ENCODE measurements around the gene MED15. TPM values are rescaled to one million over a fixed set of nuclear protein-coding genes. Genes with fewer than 3 reads are reported as not detected.

The MED15 gene
- total and polyA plus RNA-seq, 10 of the 15 experiments (the other 5 are each of a cell fraction or from before 2014, with no cell fraction given), result 1.4 to 75.2 (median 26.9) TPM

DNA sequence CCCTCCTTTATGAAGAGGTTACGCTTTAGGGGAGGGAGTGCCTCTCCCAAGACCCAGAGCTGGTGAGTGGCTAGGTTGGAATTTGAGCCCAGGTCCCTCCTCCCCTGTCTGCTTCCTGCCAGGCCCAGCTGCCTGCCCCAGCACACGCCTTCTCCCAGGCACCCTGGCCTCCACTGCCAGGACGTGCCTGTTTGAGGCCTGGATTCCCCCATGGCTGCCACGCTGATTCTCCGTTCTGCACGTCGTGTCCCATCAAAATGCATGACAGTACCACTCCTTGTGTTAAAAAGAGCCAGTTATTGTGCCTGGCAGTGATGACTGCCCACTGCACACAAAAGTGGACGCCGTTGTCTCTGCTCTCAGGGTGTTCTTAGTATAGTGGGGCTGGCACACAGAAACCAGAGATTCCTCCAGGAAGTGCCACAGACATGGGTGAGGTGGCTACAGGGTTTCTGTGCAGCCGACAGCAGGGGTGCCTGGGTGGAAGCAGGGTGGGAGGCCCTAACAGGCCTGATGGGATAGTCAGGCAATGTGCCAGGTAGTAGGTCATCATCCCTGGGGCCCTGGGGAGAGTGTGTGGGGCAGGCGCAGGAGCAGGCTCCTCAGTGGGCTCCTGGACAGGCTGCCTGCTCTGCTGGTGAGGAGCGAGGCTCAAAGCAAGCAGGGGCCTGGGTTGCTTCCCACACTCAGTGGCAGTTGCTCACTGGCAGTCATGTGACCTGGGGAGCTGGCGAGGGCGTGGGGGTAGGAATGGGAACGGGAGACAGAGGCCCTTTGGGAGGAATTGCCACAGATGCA, 24.2 kb downstream of the MED15 start:
- WGBS (ENCODE audit: insufficient coverage, insufficient replicate concordance, low lambda C conversion rate, missing lambda C conversion rate), result 92% methylated on average over 14 of the region's 15 CpGs
- Histone ChIP-seq H3K4me1 (ENCODE audit: control insufficient read depth, insufficient read depth, low read length) (no peaks in the 10 kb centered on the region; the same call in 1 of the 2 replicates), H3K27me3 (replicated peaks in 1 of 2; ENCODE audit: control insufficient read depth in 2 of 2, insufficient read depth in 2 of 2, low read length in 1 of 2) (no peaks in the 10 kb centered on the region), H2AFZ (ENCODE audit: control insufficient read depth, low read depth, low read length) (no peak overlapping the region), H4K20me1 (ENCODE audit: control insufficient read depth, insufficient read depth) (peaks cover 7% of the 10 kb centered on the region), H3K4me3 (no peak overlapping the region), H3K4me2 (ENCODE audit: control insufficient read depth, insufficient read depth) (no peak overlapping the region), H3K9ac (ENCODE audit: control insufficient read depth, insufficient read depth, low read length) (no peak overlapping the region), H3K79me2 (ENCODE audit: control insufficient read depth, insufficient read depth, low read length) (peaks cover 56% of the 10 kb centered on the region), H3K36me3 (ENCODE audit: control insufficient read depth in 2 of 2, insufficient read depth in 2 of 2, low read length in 1 of 2) (peaks cover 23 to 33% of the 10 kb centered on the region in 2 experiments), H3K9me3 (replicated peaks; ENCODE audit: control insufficient read depth, insufficient read depth, low read length) (no peaks in the 10 kb centered on the region), H3K27ac (ENCODE audit: control insufficient read depth, insufficient read depth) (no peak overlapping the region)
- no TSS peak for BruUV-seq (replicated peaks)
- ATAC-seq, result no peak
- ChIA-PET POLR2A (no interaction called here), CTCF (no interaction called here), RAD21 (ENCODE audit: unreplicated experiment) (interaction anchor here (1.3 kb wide), 1 partner anchor 8 kb away, joined by 3 read pairs; no protein-coding TSS in a partner anchor), SMC1A (ENCODE audit: uncharacterized antibody, unreplicated experiment) (interaction anchor here (1.1 kb wide), 2 partner anchors 8 to 12 kb away, joined by 3 read pairs; no protein-coding TSS in a partner anchor)
- in situ Hi-C loops (cut with MboI), result no loop called here
- DNase-seq (ENCODE audit: low read depth, low spot score), result no peak
- no peak for FAIRE-seq
- intact Hi-C loops (cut with micrococcal nuclease; ENCODE audit: unreplicated experiment), result no loop called here
- TF ChIP-seq STAT3 (IDR thresholded peaks at IDR 0.05; ENCODE audit: low read depth, low read length) (no peak), IKZF1 (conservative IDR thresholded peaks at IDR 0.05) (no peak), TBL1XR1 (IDR thresholded peaks at IDR 0.05; ENCODE audit: low read depth, low read length) (no peak), NFIC (IDR thresholded peaks at IDR 0.05; ENCODE audit: low read depth, low read length) (no peak), POLR2AphosphoS5 (IDR thresholded peaks at IDR 0.05; ENCODE audit: low read length) (no peak), TCF7 (IDR thresholded peaks at IDR 0.05; ENCODE audit: borderline replicate concordance) (no peak)
- TF ChIP-seq, protein P1, sequence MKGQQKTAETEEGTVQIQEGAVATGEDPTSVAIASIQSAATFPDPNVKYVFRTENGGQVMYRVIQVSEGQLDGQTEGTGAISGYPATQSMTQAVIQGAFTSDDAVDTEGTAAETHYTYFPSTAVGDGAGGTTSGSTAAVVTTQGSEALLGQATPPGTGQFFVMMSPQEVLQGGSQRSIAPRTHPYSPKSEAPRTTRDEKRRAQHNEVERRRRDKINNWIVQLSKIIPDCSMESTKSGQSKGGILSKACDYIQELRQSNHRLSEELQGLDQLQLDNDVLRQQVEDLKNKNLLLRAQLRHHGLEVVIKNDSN (IDR thresholded peaks at IDR 0.05; ENCODE audit: borderline replicate concordance, extremely low read length, insufficient read depth, low read depth, low read length), result no peak
- TF ChIP-seq, protein P2, sequence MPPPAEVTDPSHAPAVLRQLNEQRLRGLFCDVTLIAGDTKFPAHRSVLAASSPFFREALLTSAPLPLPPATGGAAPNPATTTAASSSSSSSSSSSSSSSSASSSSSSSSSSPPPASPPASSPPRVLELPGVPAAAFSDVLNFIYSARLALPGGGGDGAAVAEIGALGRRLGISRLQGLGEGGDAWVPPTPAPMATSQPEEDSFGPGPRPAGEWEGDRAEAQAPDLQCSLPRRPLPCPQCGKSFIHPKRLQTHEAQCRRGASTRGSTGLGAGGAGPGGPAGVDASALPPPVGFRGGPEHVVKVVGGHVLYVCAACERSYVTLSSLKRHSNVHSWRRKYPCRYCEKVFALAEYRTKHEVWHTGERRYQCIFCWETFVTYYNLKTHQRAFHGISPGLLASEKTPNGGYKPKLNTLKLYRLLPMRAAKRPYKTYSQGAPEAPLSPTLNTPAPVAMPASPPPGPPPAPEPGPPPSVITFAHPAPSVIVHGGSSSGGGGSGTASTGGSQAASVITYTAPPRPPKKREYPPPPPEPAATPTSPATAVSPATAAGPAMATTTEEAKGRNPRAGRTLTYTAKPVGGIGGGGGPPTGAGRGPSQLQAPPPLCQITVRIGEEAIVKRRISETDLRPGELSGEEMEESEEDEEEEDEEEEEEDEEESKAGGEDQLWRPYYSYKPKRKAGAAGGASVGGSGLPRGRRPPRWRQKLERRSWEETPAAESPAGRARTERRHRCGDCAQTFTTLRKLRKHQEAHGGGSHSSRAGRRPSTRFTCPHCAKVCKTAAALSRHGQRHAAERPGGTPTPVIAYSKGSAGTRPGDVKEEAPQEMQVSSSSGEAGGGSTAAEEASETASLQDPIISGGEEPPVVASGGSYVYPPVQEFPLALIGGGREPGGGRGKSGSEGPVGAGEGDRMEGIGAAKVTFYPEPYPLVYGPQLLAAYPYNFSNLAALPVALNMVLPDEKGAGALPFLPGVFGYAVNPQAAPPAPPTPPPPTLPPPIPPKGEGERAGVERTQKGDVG (CRISPR knock-in tag; IDR thresholded peaks at IDR 0.05), result no peak

Measured in GM12878 (cell line).